MM.1S (cell line): ENCODE results near the gene CTNNA2.

ENCODE experiments used
- CTCF ChIP-seq: fragments of 300-600 bp; sonication (generic); IDR thresholded peaks from 2 replicates; pipeline ENCODE4 v1.5.1; 2016; ENCODE audit warnings: antibody characterized with exemption, low read length, mixed read lengths
- EZH2 ChIP-seq: fragments of 300-600 bp; sonication (generic); optimal IDR thresholded peaks from 2 replicates; pipeline ENCODE3; 2017; ENCODE audit warnings: low read depth, mild to moderate bottlenecking, antibody characterized with exemption, low read length, mixed read lengths
- EZH2phosphoT487 ChIP-seq: fragments of 300-600 bp; sonication (generic); IDR thresholded peaks from 2 replicates; pipeline ENCODE4 v1.6.1; 2018; ENCODE audit warnings: antibody characterized with exemption, low read length

GRCh38 chr2:80496346-80496745 lies 983.5 kb downstream of the CTNNA2 start:
- no peak for TF ChIP-seq CTCF
- TF ChIP-seq EZH2, result no peak
- TF ChIP-seq EZH2phosphoT487, result no peak
